CD4-positive, alpha-beta T cell treated with Interleukin-17A for 1 hour (primary cell): ENCODE data around the gene ITPKC.
A peak's percentile ranks its signal among the peaks of the same experiment; 100 is the strongest.

Source experiments
- DNase-seq: peaks from one replicate; pipeline ENCODE4 v3.0.0-alpha.2; 2020

ITPKC gene

DNA sequence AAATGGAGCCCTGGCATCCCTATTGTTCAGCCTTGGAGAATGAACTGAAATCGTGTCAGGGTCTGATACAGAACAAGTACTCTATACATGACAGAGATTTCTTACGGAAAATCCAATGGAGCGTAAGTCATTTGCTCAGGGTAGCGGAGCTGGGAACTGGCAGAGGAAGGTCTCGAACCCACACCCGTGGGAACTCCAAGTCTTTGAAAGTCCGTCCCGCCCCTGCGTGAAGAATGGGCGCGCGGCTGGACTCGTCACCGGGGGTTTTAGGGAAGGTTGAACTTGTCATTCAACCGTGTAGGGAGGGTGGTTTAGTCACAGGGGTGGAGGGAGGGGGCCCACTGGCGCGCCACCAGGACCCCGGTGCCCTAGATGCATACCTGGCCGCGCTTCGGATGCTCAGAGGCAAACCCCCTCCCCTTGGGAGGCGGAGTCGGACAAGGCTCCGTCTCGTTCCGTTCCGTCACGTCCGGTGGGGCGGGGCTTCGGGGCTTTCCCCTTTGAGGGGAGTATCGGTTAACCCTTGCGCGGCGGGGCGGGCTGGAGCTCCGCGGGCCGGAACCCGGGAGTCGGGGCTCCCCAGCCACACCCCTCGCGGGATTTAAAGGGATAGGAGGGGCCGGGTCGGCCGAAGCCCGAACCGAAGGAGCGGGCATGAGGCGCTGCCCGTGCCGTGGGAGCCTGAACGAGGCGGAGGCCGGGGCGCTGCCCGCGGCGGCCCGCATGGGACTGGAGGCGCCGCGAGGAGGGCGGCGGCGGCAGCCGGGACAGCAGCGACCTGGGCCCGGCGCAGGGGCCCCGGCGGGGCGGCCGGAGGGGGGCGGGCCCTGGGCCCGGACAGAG, at the start of gene ITPKC, which contains the start of gene COQ8B:
Gene ITPKC (plus strand): TSS at position 631 of the 843 bp plus-strand sequence. CDS start 24 bp downstream, at position 655.
Gene COQ8B (minus strand): TSS at position 405 of the 843 bp plus-strand sequence. CDS start 2,254 bp downstream, outside the sequence.
- peak; percentile 99 for DNase-seq

DNA sequence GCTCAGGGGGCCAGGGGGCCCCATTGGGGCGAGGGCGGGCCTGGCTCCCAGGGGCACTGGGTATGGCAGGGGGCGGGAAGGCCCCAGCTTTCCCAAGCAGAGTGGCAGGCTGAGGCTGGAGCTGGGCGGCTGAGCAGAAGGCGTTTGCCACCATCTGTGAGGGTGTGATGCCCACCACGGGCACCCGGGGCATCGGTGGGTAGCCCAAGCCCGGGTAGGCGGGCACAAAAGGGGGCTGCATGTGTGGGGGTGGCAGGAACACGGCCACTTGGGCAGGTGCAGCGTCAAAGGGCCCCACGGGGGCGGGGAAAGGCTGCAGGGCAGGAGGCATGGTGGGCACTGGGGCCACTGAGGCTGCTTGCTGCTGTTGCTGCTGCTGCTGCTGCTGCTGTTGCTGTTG, 49.3 kb upstream of the ITPKC start:
- no peak for DNase-seq

DNA sequence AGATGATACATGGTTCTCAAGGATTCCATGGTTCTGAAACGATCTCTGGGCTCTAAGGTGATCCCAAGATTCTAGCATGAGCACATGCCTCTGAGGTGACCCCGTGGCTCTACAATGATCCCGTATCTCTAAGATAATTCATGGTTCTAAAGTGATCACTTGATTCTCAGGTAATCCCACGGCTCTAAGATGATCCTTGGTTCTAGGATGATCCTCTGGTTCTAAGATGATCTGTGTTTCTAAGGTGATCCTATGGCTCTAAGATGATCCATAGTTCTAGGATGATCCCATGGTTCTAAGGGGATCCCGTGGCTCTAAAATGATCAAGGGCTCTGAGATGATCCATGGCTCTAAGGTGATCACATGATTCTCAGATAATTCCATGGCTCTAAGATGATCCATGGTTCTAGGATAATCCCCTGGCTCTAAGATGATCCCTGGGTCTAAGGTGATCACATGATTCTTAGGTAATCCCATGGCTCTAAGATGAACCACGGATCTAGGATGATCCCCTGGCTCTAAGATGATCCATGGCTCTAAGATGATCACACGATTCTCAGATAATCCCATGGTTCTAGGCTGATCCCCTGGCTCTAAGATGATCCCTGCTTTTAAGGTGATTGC, 47.8 kb upstream of the ITPKC start:
- no peak for DNase-seq

DNA sequence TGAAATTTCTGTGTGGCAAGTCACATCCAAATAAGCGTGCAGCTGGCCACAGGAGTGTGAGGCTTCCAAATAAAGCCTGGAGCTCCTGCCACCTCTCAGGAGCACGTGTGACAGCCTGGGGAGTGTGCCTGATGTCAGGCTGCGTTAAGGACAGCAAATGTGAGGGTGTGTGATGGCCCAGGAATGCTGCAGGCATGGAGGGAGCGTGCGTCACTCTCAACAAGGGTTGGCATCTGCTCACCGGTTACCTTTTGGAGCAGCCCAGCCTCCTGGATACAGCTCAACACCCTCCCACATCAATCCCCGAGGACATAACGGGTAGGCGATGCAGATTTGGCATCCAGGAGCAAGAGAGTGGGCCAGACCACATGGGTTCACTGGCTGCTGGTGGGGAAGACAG, 45.5 kb upstream of the ITPKC start:
- no peak for DNase-seq

DNA sequence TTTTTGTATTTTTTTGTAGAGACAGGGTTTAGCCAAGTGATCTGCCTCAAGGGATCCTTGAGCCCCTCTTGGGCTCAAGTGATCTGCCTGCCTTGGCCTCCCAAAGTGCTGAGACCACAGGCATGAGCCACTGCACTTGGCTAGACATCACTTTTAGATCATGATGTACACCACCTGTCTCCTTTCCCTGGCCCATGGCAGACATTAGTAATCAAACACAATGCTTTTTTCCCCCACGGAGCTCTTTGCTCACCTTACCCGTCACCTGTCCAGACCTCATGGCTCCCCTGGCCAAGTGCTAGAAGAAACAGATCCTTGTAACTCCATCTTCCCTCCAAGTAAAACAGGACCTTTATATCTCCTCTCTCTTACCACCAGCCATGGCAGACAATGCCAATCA, 44.9 kb upstream of the ITPKC start:
- DNase-seq, result no peak

DNA sequence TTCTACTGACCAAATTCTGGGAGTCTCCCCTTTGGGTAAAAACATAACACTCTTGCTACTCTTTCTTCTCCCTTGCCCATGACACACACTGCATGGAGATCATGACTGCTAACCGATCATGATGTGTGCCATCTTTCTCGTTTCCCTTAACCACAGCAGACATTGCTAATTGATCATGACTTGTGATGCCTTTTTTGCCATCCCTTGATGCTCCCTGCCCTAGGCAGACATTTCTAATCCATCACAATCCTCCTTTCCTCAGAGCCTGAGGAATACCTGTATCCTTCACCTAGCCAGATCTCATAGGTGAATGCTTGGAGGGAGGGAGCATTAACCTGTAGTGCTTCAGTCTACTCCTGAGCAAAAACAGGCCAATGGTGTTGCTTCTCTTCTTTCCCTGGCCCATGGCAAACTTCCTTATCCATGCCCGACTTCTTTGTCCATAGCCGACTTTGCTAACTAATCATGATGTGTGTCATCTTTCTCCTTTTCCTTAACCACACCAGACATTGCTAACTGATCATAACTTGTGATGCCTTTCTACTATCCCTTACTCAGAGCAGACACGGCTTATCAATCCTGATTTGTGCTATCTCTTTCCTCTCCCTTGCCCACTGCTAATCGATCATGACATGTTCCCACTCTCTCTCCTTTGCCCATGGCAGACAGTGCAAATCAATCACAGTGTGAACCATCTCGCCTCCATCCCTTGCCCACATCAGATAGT, 44.2 kb upstream of the ITPKC start:
- DNase-seq, result no peak

DNA sequence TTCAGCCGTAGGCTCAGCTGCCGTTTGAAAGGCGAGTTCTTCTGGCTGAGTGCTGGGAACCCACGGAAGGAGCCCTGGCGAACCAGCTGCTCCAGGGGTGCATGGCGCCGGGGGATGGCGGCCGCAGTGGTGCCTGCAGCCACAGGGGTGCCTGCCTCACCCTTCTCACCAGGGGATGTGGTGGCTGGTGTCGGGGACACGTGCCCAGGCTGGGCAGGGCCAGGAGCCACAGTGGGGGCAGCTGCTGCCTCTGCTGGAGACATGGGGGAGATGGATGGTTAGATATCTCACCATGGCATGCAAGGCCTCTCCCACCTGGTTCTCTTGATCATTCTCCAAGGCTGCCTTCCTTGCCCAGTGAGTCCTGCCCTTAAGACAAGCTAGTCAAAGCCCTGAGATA, 43.5 kb upstream of the ITPKC start:
- peak; percentile 36 for DNase-seq

DNA sequence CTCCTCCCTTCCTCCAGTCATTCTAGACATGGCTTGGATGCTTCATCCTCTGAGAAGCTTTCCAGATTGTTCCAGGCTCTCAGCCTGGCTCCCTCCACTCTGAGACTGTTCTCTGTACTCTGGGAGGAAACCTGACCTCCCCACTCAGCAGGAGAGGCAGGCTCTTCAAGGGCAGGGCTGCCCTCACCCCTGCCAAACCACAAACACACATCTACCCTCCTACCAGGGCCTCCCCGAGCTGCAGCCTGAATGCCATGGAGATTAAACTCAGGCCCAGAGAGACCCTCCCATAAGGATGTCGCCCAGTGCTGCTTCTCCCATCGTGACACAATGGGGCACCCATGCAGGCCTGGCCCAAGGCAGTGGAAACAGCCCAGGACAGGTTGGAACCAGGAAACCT, 42.6 kb upstream of the ITPKC start:
- DNase-seq, result no peak

DNA sequence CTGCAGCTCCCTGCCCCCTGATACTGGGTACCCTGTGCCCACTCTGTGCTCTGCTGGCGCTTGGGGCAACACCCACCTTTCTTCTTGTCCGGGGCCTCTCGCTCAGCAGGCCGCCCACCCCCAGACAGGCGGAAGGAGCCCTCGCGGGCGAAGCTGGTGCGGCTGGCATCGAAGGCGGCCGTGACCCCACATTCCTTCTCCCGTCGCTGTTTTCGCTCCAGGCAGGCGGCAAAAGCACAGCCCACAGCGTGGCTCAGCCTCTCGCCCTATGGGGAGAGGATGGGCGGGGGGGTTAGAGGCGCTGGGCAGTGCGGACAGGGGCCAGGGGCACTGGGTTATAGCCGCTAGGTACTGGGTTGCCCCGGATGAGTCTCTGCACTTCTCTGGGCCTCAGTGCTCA, 39.8 kb upstream of the ITPKC start:
- no peak for DNase-seq

DNA sequence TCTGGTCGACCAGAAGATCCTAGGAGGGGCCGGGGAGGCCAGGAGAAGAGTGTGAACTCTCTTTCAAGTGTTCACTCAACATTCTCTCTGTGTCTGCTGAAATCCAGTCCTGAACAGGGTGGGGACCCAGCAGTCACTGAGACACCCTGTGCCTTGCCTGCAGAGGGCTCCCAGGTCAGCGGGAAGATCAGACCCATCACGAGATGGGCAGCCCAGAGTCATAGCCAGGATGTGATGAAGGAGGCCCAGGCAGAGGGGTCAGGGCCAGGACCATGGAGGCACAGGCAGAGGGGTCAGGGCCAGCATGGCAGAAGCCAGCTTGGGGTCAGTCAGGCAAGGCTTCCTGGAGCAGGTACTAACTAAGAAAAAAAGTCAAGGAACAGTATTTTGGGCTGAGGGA, 35.9 kb upstream of the ITPKC start:
- DNase-seq, result no peak

DNA sequence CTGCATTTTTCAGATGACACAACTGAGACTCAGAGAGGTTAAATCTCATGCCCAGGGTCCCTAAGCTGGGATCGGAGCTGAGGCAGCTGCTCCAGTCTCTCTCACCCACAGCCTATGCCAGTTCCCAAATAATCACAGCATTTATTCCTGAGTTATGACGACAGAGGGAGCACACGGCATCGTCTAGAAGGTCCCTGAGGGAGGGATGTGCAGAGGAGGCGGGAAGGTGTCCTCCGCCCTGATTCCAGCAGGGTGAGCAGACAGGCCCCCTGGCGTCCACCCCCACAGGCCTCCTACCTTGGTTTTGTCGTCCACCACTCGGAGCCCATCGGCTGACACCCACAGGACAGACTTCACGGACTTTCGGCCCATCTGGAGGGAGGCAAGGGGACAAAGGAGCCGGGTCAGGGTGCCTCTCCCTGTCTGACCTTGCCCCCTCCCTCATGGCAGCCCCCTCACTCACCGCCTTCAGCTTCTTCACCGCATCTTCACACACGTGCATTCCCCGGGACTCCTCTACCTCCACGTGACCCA, 34.4 kb upstream of the ITPKC start:
- DNase-seq, result no peak

DNA sequence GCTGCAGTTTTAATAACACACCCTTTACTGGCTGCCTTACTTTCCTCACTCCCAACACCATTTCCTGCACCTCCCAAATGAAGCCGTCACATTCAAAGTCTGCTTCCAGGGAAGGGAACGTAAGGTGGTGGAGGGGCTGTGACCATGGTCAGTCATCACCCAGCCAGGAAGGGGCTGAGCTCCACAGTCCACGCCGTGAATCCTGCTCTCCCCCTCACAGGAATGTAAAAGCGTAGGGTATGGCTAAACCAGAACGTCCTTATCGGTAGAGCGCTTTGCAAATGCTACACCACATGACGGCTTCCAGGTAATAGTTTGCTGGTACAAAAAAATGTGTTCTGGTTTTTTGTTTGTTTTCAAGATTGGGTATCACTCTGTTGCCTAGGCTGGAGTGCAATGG, 33.5 kb upstream of the ITPKC start:
- DNase-seq, result no peak

DNA sequence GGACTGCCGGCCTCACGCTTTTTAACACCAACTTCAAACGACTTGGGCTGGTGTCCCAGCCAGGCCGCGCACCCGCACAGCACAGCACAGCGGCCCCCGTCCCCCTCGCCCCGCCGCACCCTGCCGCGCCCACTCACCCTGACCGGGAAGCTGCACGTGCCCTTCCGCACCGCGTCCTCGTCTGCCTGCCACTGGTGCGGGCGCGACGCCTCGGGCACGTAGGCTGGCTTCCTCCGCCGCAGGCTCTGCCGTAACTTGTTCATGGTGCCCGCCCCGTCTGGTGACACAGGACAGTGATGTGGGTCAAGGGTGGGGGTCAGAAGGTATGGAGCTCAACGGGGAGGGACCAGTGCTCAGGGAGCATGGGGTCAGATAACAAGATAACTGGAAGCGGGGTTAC, 32.6 kb upstream of the ITPKC start:
- DNase-seq, result no peak

DNA sequence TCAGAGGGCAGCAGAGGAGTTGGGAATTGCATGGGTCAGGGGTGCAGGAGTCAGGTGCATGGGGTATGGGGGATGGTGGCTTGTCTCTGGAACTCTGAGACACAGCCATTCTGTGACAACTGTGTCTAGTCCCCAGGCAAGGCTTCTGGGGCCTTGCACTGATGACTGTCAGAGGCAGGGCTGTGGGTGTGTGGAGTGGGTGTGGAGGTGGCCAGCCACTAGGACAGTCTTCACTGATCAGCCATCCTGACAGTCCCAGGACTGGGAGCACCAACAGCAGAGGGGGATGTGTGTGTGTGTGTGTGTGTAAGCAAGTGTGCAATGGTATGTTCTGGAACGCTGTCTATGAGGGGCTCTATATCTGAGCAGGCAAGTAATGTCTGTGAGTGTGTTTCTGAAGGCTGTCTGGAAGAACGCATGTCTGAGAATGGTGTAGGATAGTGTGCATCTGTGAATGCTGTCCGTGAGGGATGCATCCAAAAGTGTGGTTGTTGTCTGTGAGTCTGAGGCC, 31.8 kb upstream of the ITPKC start:
- no peak for DNase-seq

DNA sequence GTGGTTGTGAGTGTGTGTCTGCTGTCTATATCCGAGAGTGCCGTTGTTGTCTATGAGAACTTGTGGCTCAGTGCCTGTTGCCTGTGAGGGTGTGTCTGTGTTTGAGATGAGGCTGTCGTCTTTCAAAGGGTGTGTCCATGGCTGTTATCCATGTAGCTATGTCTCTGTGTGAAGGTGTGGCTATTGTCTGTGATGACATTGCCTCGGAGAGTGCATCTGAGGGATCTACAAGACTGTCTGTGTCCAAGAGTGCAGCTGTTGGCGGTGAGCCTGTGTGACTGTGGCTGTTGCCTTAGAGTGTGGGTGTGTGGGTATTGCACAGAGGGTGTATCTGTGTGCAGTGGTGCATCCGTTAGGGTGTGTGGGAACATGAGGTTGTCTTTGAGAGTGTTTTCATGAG, 31.3 kb upstream of the ITPKC start:
- DNase-seq, result no peak

DNA sequence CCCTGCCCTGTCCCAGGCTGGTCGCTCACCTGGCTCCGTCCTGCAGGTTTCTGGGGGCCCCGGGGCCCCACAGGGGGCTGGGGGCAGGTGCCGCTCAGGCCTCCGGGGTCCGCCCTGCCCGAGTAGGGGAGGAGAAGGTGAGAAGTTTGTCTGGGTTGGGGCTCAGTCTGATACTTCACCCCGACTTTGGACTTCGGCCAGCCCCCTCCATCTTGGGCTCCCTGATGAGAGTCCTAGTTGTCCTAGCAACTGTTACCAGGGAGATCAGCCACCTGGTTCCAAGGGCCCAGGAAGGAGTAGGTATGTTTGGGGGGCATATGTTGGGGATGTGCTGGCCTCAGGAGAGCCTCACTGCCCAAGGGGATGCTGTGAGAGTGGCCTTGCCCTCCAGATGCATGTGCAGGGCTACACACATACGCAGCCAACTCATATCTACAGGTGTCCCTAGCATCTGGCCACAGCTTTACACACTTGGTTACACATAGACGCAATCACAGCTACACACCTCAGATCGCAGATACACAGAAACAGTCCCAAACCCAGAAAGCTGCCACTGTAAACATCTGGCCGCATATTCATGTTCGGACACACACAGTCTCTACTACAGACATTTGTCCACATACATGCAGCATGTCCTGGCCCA, 29.9 kb upstream of the ITPKC start:
- DNase-seq, result no peak

DNA sequence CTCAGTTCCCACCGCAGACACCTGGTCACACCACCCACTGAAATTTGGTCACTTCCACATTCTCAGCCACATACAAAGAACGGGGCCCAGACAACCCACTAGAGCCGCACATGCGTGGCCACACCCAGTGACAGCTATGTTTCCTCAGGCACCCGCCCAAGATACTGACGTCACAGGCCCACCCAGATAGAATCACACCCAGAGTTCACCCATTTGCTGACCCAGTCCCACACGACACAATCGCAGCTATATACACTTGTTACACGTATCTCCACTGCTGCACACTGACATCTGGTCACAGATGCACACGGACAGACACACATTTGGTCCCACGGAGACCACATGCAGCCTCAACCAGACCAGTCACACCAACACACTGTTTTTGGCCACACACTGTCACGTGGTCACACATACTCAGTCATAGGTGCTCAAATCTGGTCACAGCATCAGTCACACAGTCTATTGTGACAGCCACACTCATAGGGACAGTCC, 29.3 kb upstream of the ITPKC start:
- DNase-seq, result peak; percentile 64

DNA sequence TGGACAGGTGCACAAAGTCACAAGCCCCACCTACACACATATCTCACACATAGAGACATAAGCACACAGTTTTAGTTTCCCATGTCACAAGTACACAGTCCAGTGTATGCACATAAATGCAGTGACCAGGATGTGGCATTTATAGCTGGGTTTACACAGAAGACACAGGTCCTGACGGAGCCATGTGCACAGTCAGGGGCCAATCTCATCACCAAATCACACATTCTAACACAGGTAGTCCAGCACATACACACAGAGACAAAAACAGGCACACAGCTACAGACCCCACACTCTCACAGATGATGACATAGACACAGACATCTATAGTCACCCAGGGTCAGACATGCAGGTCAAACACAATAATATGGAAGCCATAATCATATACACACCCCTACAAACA, 28.6 kb upstream of the ITPKC start:
- DNase-seq, result no peak

DNA sequence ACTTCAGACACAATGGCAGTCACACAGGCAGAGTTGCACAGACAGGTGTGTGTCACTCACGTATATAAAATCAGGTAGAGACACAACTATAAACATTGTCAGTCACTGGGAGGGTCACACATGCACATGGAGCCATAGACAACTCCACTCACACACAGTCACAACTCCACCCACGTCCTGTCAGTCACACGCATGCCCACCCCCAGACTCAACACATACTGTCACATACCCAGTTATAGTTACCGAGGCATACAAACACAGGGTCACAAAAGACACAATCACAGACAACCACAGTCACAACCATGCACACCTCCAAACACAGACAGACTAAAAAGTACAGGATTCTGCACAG, 27.9 kb upstream of the ITPKC start:
- peak; percentile 4 for DNase-seq

DNA sequence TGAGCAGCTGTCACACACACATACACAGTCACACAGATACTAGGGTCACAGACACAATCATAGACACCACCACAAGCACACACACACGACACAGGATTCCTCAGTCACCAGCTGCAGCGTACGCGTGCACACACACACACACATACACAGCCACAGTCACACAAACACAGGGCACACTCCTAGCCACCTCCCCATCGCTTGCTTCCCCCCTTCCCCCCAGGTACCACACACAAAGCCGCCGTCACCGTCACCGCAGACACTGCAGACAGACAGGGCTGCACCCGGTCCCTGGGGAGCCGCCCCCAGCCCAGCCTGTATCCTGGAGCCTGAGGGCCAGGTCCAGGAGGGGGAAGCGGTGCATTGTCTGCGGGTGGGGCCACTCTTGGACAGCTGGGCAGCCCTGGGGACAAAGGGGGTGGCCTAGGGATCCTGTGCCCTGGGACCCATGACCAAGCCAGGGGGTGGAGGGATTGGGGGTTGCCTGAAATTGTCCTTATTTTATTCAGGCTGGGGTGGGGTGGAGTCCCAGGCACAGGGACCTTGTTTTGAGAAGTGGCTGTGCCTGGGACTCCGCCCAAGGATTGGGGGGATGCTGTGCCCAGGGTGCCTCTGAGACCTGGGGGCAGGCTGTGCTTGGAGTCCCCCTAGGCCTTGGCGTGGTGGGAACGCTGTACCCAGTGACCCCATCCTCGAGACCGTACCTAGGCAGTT, 27.4 kb upstream of the ITPKC start:
- DNase-seq, result peak; percentile 42

DNA sequence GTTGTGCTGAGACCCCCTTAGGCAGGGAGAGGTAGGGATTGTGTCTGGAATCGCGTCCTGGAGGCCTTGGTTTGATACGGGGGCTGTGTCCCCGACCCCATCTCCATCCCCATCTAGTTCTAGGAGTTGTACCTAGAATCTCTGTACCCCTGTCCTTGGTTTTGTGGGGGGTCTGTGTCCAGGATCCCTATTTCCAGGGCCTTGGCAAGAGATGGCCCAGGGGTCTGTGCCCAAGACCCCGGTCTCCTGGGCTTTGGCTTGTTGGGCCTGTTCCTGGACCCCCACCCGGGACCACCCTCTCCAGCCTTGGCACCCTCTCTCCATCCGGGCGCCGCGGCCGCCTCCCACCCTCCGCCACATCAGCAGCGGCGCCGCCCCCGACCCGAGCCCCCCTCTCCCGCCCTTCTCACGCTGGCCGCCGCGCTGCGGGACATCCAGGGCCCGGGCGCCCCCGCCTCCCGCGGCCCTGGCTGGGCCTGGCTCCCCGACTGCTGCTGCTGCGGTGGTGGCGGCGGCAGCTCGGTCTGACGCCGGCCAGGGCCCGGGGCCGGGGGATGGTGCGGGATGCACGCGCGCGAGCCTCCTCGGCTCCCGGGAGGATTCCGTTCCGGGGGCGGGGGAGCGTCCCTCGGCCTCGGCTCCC, 26.7 kb upstream of the ITPKC start, which contains the start of gene NUMBL:
Gene NUMBL (minus strand): TSS at position 602 of the 643 bp plus-strand sequence. CDS start 168 bp downstream, at position 434.
- no peak for DNase-seq
